Esophagus muscularis mucosa (tissue), 3 donors: ENCODE measurements around the gene ADD2.

Source experiments
- CTCF ChIP-seq, 3 experiments: fragments of 200-600 bp in 2 of 3; fragments of 450-650 bp in 1 of 3; sonication (generic) in 2 of 3; IDR thresholded peaks; one replicate each; pipeline ENCODE4 v1.5.1; 2017 to 2019; ENCODE audit warnings: antibody characterized with exemption in 3 of 3, mild to moderate bottlenecking in 2 of 3, moderate library complexity in 1 of 3
- POLR2AphosphoS5 ChIP-seq, 2 donors: sonication (generic); formaldehyde crosslinking; IDR thresholded peaks; one replicate each; pipeline ENCODE4 v1.6.1; 2017; ENCODE audit warnings: antibody characterized with exemption in 2 of 2

DNA sequence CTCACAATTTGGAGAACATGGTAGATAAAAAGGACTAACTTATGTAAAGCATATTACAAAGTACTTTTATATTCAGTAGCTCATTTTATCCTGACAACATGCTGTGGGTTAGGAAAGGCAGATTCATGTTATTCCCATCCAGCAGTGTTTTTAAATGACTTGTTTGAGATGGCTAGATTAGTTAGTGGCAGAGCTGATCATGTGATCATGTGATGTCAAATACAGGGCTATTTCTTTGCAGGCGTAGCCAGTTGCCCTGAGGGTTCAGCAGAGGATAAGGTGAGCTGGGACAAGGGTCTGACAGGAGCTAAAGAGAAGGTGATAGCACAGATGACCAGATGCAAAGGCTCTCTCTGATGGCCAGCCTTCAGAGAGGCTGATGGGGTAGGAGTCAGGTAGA is 97.8 kb downstream of the ADD2 start:
- no peak for TF ChIP-seq CTCF (IDR thresholded peaks at IDR 0.05)
- TF ChIP-seq POLR2AphosphoS5 (IDR thresholded peaks at IDR 0.05): no peak
